Activated B cell treated with CpG ODN at 0.5 μM for 24 hours (primary cell): Measurements from ENCODE around the gene WDR70. TPM values are rescaled to one million over a fixed set of nuclear protein-coding genes. Genes with fewer than 3 reads are reported as not detected.
"Not testable (repeated sequence)": the region's sequence is repeated elsewhere in the genome, so short reads cannot be mapped to it uniquely, and the experiment has no call there.

Experiments
- ATAC-seq: fragments of 200-7000 bp; cut with Tn5 transposase; one replicate; pipeline ENCODE4 v1.10.0; 2021; ENCODE audit warnings: low read depth, mild to moderate bottlenecking, moderate library complexity
- CTCF ChIA-PET: fragments of 350-600 bp; sonication (Branson Sonifier 250); formaldehyde crosslinking; loops from one replicate; lab custom pipeline; 2021; ENCODE audit warnings: antibody characterized with exemption; lab: Charles Lee
- POLR2A ChIA-PET: fragments of 350-600 bp; sonication (Branson Sonifier 250); formaldehyde crosslinking; loops from one replicate; lab custom pipeline; 2021; ENCODE audit warnings: antibody characterized with exemption; lab: Charles Lee
- DNase-seq: peaks from one replicate; pipeline ENCODE4 v3.0.0; 2022
- H3K27ac Mint-ChIP-seq: one replicate; pipeline ENCODE4 v1.8.0; 2020; ENCODE audit warnings: mixed read lengths
- H3K27me3 Mint-ChIP-seq: one replicate; pipeline ENCODE4 v1.8.0; 2021; ENCODE audit warnings: mixed read lengths
- H3K36me3 Mint-ChIP-seq: one replicate; pipeline ENCODE4 v1.8.0; 2021; ENCODE audit warnings: low read depth, mixed read lengths
- H3K4me1 Mint-ChIP-seq: one replicate; pipeline ENCODE4 v1.8.0; 2021; ENCODE audit warnings: mixed read lengths
- H3K4me3 Mint-ChIP-seq: one replicate; pipeline ENCODE4 v1.8.0; 2020; ENCODE audit warnings: mild to moderate bottlenecking, mixed read lengths
- H3K9me3 Mint-ChIP-seq: one replicate; pipeline ENCODE4 v1.8.0; 2020; ENCODE audit warnings: mixed read lengths
- CTCF ChIP-seq: fragments of 200-600 bp; IDR thresholded peaks from one replicate; pipeline ENCODE4 v1.8.0; 2022; ENCODE audit warnings: antibody characterized with exemption, mild to moderate bottlenecking
- intact Hi-C: fragments of 100-400 bp; cut with micrococcal nuclease; formaldehyde crosslinking; loops from one replicate; pipeline ENCODE4 v1.15.1; 2024
- total RNA-seq: library from RNA; stranded (reverse); gene quantifications from 2 replicates; pipeline ENCODE4 v1.2.3, GENCODE V29; 2022

The WDR70 gene
- 48.3 and 58.6 TPM in 2 replicates for total RNA-seq

GRCh38 chr5:37379100-37379628, at the start of gene WDR70:
TSS of gene WDR70 (plus strand) at chr5:37379318. CDS start at chr5:37379368, 50 bp downstream.
- ATAC-seq: peak; percentile 98
- Mint-ChIP-seq H3K27ac (peak within 1 kb of the TSS; percentile 74), H3K4me1 (peaks cover 11% of the 10 kb centered on the region), H3K4me3 (peak within 1 kb of the TSS; percentile 93), H3K36me3 (peaks cover 26% of the 10 kb centered on the region)
- DNase-seq: peak; percentile 71
- ChIA-PET POLR2A (interaction anchor here (0.7 to 2.1 kb wide), 8 partner anchors 9 to 1137 kb away, joined by 3 to 65 read pairs (median 6); partner anchors contain the start of genes CPLANE1, NADK2 and NUP155), CTCF (interaction anchor here (1.7 kb wide), 1 partner anchor 8 kb away, joined by 15 read pairs; the partner anchor contains the start of gene NUP155)
- intact Hi-C loops: loop anchor here (1.0 to 10.0 kb wide), 2 partner anchors 8 to 1696 kb away; partner anchors contain the start of genes NUP155 and RICTOR
- H3K27me3 Mint-ChIP-seq, H3K9me3 Mint-ChIP-seq: not testable (repeated sequence)

GRCh38 chr5:37334754-37335153, 44.4 kb upstream of the WDR70 start:
- CTCF ChIA-PET, DNase-seq, intact Hi-C loops, POLR2A ChIA-PET, H3K27ac Mint-ChIP-seq, ATAC-seq, H3K27me3 Mint-ChIP-seq, H3K4me3 Mint-ChIP-seq, H3K9me3 Mint-ChIP-seq, H3K4me1 Mint-ChIP-seq: not testable (repeated sequence)
- peaks cover 69% of the 10 kb centered on the region for H3K36me3 Mint-ChIP-seq

- H3K4me1 Mint-ChIP-seq, H3K9me3 Mint-ChIP-seq, H3K27ac Mint-ChIP-seq, DNase-seq, H3K27me3 Mint-ChIP-seq, H3K4me3 Mint-ChIP-seq, POLR2A ChIA-PET, CTCF ChIA-PET, ATAC-seq: not testable (repeated sequence)
- intact Hi-C loops: loop anchor here (5.0 kb wide), 1 partner anchor 35 kb away; no protein-coding TSS in a partner anchor
- H3K36me3 Mint-ChIP-seq: peaks cover 82% of the 10 kb centered on the region
Measured at GRCh38 chr5:37342741-37343140, 36.4 kb upstream of the WDR70 start.

GRCh38 chr5:37355161-37355560, 24.0 kb upstream of the WDR70 start:
- Mint-ChIP-seq H3K4me3 (no peak overlapping the region), H3K9me3 (no peaks in the 10 kb centered on the region), H3K27ac (no peak overlapping the region), H3K27me3 (no peaks in the 10 kb centered on the region), H3K4me1 (no peaks in the 10 kb centered on the region), H3K36me3 (peaks cover 43% of the 10 kb centered on the region)
- DNase-seq (no peak), ATAC-seq (no peak)
- POLR2A ChIA-PET: no interaction called here
- intact Hi-C loops: no loop called here
- no peak for TF ChIP-seq CTCF
- CTCF ChIA-PET: no interaction called here

- intact Hi-C loops: loop anchor here (5.0 to 10.0 kb wide), 5 partner anchors 173 to 1704 kb away; partner anchors contain the start of genes NADK2, NIPBL and RICTOR
- POLR2A ChIA-PET: interaction anchor here (0.5 to 3.5 kb wide), 11 partner anchors 9 to 1219 kb away, joined by 3 to 65 read pairs (median 6); partner anchors contain the start of genes CPLANE1, LMBRD2, NADK2 and NIPBL
- peaks cover 35% of the 10 kb centered on the region for H3K4me1 Mint-ChIP-seq
- no peaks in the 10 kb centered on the region for H3K9me3 Mint-ChIP-seq
- no peak for TF ChIP-seq CTCF
- H3K27ac Mint-ChIP-seq: peak overlapping the region; percentile 97
- DNase-seq (no peak), ATAC-seq (no peak)
- CTCF ChIA-PET: interaction anchor here (0.8 to 1.7 kb wide), 3 partner anchors 9 to 43 kb away, joined by 3 to 15 read pairs (median 3); partner anchors contain the start of gene WDR70
- H3K4me3 Mint-ChIP-seq: peak overlapping the region; percentile 99
- H3K36me3 Mint-ChIP-seq: peaks cover 13% of the 10 kb centered on the region
- H3K27me3 Mint-ChIP-seq: no peaks in the 10 kb centered on the region
Measured at GRCh38 chr5:37370550-37370863, 8.6 kb upstream of the WDR70 start.

- Mint-ChIP-seq H3K27me3 (no peaks in the 10 kb centered on the region), H3K27ac (peak within 1 kb of the TSS; percentile 97), H3K36me3 (peaks cover 13% of the 10 kb centered on the region), H3K4me1 (peaks cover 32% of the 10 kb centered on the region), H3K9me3 (no peaks in the 10 kb centered on the region), H3K4me3 (peak within 1 kb of the TSS; percentile 99)
- intact Hi-C loops: loop anchor here (1.0 to 10.0 kb wide), 7 partner anchors 8 to 1704 kb away; partner anchors contain the start of genes CPLANE1, NADK2, NIPBL and RICTOR
- DNase-seq (peak; percentile 79), ATAC-seq (peak; percentile 94)
- CTCF ChIA-PET: interaction anchor here (0.8 to 1.7 kb wide), 3 partner anchors 8 to 42 kb away, joined by 3 to 15 read pairs (median 3); partner anchors contain the start of gene WDR70
- TF ChIP-seq CTCF: no peak
- POLR2A ChIA-PET: interaction anchor here (0.5 to 3.5 kb wide), 13 partner anchors 8 to 1220 kb away, joined by 3 to 65 read pairs (median 5); partner anchors contain the start of genes CPLANE1, LMBRD2, NADK2 and NIPBL
Measured at GRCh38 chr5:37370864-37371726, 8.0 kb upstream of the WDR70 start, which contains the start of gene NUP155. TSS of gene NUP155 (minus strand) at chr5:37371106. CDS start at chr5:37370977, 129 bp downstream.
